ENCODE results near the gene EDNRA.
A peak's percentile ranks its signal among the peaks of the same experiment; 100 is the strongest.

The EDNRA gene

DNA sequence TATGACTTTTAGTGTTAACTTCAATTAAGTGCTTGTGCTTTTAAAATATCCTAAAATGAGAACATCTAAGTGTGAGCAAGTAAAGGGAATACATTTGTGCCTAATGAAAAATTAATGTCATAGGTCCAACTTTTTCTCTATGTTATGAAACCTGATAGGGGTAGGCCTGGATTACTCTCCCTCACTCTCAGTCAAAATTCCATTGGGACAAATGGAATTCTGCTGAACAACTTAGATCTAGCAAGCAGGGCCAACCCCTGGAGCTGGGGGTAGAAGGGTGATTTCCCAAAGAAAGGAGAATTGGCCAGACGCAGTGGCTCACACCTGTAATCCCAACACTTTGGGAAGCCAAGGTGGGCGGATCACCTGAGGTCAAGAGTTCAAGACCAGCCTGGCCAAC lies 67.4 kb downstream of the EDNRA start:
- no peak for TF ChIP-seq CTCF (IDR thresholded peaks at IDR 0.05; ENCODE audit: control extremely low read depth, extremely low read depth, low read depth, missing control alignments)
- POLR2A ChIA-PET, result no interaction called here
- CTCF ChIA-PET, result interaction anchor here (0.8 to 3.5 kb wide), 8 partner anchors 9 to 82 kb away, joined by 3 to 17 read pairs (median 5); no protein-coding TSS in a partner anchor
- no peak for DNase-seq (ENCODE audit: extremely low spot score)

GRCh38 chr4:147550626-147551246 lies 69.8 kb downstream of the EDNRA start:
- no peak for TF ChIP-seq CTCF (IDR thresholded peaks at IDR 0.05; ENCODE audit: control extremely low read depth, extremely low read depth, low read depth, missing control alignments)
- ChIA-PET POLR2A (no interaction called here), CTCF (interaction anchor here (0.9 to 3.5 kb wide), 8 partner anchors 11 to 316 kb away, joined by 3 to 17 read pairs (median 5); no protein-coding TSS in a partner anchor)
- peak; percentile 37 for DNase-seq (ENCODE audit: extremely low spot score)

GRCh38 chr4:147560625-147561024 lies 79.7 kb downstream of the EDNRA start:
- CTCF ChIA-PET, result interaction anchor here (1.2 kb wide), 1 partner anchor 9 kb away, joined by 3 read pairs; no protein-coding TSS in a partner anchor
- no peak for TF ChIP-seq CTCF (IDR thresholded peaks at IDR 0.05; ENCODE audit: control extremely low read depth, extremely low read depth, low read depth, missing control alignments)
- no peak for DNase-seq (ENCODE audit: extremely low spot score)
- POLR2A ChIA-PET, result no interaction called here

DNA sequence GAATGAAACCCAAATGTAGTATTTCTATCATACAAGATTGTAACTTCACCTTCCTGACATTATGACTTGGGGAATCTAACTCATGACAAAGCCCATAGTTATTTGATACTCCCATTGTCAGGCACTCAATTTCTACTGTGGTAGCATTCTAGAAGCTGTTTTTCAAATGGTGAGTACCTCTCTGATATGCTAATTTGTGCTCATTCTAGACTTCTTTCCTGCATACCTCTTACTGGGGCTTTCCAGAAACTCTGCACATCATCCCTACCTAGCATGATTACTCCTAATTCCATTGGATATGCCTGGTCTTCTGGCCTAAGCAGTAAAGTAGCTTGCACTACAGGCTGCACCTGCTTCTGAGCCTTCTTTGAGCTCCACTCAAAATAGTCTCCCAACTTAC lies 85.9 kb downstream of the EDNRA start:
- POLR2A ChIA-PET, result no interaction called here

GRCh38 chr4:147567276-147567675 lies 86.4 kb downstream of the EDNRA start:
- no peak for TF ChIP-seq CTCF (IDR thresholded peaks at IDR 0.05; ENCODE audit: control extremely low read depth, extremely low read depth, low read depth, missing control alignments)
- ChIA-PET CTCF (interaction anchor here (1.4 kb wide), 1 partner anchor 22 kb away, joined by 3 read pairs; no protein-coding TSS in a partner anchor), POLR2A (no interaction called here)
- DNase-seq (ENCODE audit: extremely low spot score), result no peak

More for the DNA sequence above, 85.9 kb downstream of the EDNRA start:
- TF ChIP-seq CTCF (IDR thresholded peaks at IDR 0.05; ENCODE audit: control extremely low read depth, extremely low read depth, low read depth, missing control alignments), result no peak
- DNase-seq (ENCODE audit: extremely low spot score), result no peak
- CTCF ChIA-PET, result interaction anchor here (1.4 kb wide), 1 partner anchor 22 kb away, joined by 3 read pairs; no protein-coding TSS in a partner anchor

DNA sequence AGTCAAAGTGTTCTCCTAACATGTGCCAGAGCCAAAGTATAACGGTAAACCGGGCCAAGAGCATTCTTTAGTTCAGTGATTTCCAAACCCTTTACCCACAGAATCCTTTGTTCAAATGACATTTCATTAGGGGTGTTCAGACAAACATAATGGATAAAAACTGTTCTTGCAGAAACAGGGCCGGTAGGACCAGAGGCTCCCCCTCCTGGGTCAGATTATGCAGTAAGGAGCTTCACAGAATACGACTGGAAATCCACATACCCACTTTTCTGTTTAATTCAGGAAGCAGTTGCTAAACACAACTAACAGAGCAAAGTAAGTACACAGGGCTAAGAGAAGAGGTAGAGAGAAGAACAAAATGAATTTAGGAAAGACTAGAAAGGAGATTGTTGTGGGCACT lies 89.7 kb downstream of the EDNRA start:
- no peak for TF ChIP-seq CTCF (IDR thresholded peaks at IDR 0.05; ENCODE audit: control extremely low read depth, extremely low read depth, low read depth, missing control alignments)
- CTCF ChIA-PET, result interaction anchor here (0.9 to 1.8 kb wide), 5 partner anchors 10 to 297 kb away, joined by 3 to 8 read pairs (median 3); no protein-coding TSS in a partner anchor
- POLR2A ChIA-PET, result no interaction called here
- DNase-seq (ENCODE audit: extremely low spot score), result no peak

Data from GM10248 (cell line).